H9 (cell line): Measurements from ENCODE around the gene CDHR2. TPM values are rescaled to one million over a fixed set of nuclear protein-coding genes. Genes with fewer than 3 reads are reported as not detected.

Experiments
- DNase-seq: peaks from one replicate; pipeline ENCODE4 v3.0.0-alpha.2; 2017
- H2AFZ ChIP-seq: one replicate; pipeline ENCODE4 v1.6.1; 2013; ENCODE audit warnings: mild to moderate bottlenecking, low read length, control low read depth, moderate library complexity
- H2AK5ac ChIP-seq: 2 replicates; pipeline ENCODE4 v1.6.1; 2013; ENCODE audit warnings: low read length, control low read depth, mixed read lengths; ENCODE audit not compliant: insufficient read length
- H2BK120ac ChIP-seq: one replicate; pipeline ENCODE4 v1.6.1; 2013; ENCODE audit warnings: low read depth, mild to moderate bottlenecking, low read length, control low read depth, inconsistent platforms; ENCODE audit not compliant: poor library complexity, severe bottlenecking
- H2BK12ac ChIP-seq: 2 replicates; pipeline ENCODE4 v1.6.1; 2013; ENCODE audit warnings: low read length, control low read depth, mixed read lengths, low read depth; ENCODE audit not compliant: insufficient read length
- H2BK15ac ChIP-seq: 2 replicates; pipeline ENCODE4 v1.6.1; 2013; ENCODE audit warnings: low read depth, low read length, control low read depth
- H2BK20ac ChIP-seq: one replicate; pipeline ENCODE4 v1.6.1; 2013; ENCODE audit warnings: low read depth, mild to moderate bottlenecking, low read length, control low read depth, inconsistent platforms; ENCODE audit not compliant: poor library complexity, severe bottlenecking
- H2BK5ac ChIP-seq: 2 replicates; pipeline ENCODE4 v1.6.1; 2013; ENCODE audit warnings: low read length, control low read depth, mixed read lengths; ENCODE audit not compliant: insufficient read length
- H3K14ac ChIP-seq: 2 replicates; pipeline ENCODE4 v1.6.1; 2013; ENCODE audit warnings: low read length, control low read depth; ENCODE audit not compliant: insufficient read depth
- H3K18ac ChIP-seq: 2 replicates; pipeline ENCODE4 v1.6.1; 2013; ENCODE audit warnings: low read depth, mild to moderate bottlenecking, mixed read lengths, low read length, control low read depth; ENCODE audit not compliant: insufficient read length
- H3K23ac ChIP-seq: 2 replicates; pipeline ENCODE4 v1.6.1; 2013; ENCODE audit warnings: low read length, control low read depth, mixed read lengths, low read depth; ENCODE audit not compliant: insufficient read length
- H3K23me2 ChIP-seq: 2 replicates; pipeline ENCODE4 v1.6.1; 2013; ENCODE audit warnings: low read depth, mild to moderate bottlenecking, mixed read lengths, low read length, control low read depth; ENCODE audit not compliant: insufficient read length, poor library complexity, severe bottlenecking
- H3K27ac ChIP-seq: 2 replicates; pipeline ENCODE4 v1.5.1; 2013; ENCODE audit warnings: low read length, control low read depth, mixed read lengths, low read depth; ENCODE audit not compliant: insufficient read length
- H3K27me3 ChIP-seq: 2 replicates; pipeline ENCODE4 v1.6.1; 2013; ENCODE audit warnings: low read length, control low read depth, inconsistent platforms; ENCODE audit not compliant: insufficient read depth
- H3K4ac ChIP-seq: 2 replicates; pipeline ENCODE4 v1.6.1; 2013; ENCODE audit warnings: low read depth, mild to moderate bottlenecking, control low read depth, inconsistent platforms, low read length, moderate library complexity
- H3K4me1 ChIP-seq: 2 replicates; pipeline ENCODE4 v1.6.1; 2013; ENCODE audit warnings: low read length, control low read depth, inconsistent platforms; ENCODE audit not compliant: insufficient read depth
- H3K4me2 ChIP-seq: 2 replicates; pipeline ENCODE4 v1.6.1; 2013; ENCODE audit warnings: low read length, control low read depth, mixed read lengths; ENCODE audit not compliant: insufficient read length, insufficient read depth
- H3K56ac ChIP-seq: 2 replicates; pipeline ENCODE4 v1.6.1; 2013; ENCODE audit warnings: low read depth, mild to moderate bottlenecking, mixed read lengths, low read length, control low read depth; ENCODE audit not compliant: insufficient read length
- H3K79me1 ChIP-seq: 2 replicates; pipeline ENCODE4 v1.6.1; 2013; ENCODE audit warnings: low read depth, mild to moderate bottlenecking, moderate library complexity, low read length, control low read depth, inconsistent platforms; ENCODE audit not compliant: insufficient read depth, poor library complexity, severe bottlenecking
- H3K79me2 ChIP-seq: 2 replicates; pipeline ENCODE4 v1.6.1; 2013; ENCODE audit warnings: low read length, control low read depth, inconsistent platforms; ENCODE audit not compliant: insufficient read depth
- H3K9ac ChIP-seq: 2 replicates; pipeline ENCODE4 v1.6.1; 2013; ENCODE audit warnings: low read length, control low read depth, mixed read lengths; ENCODE audit not compliant: insufficient read length; ENCODE audit errors: extremely low read depth
- H3K9me3 ChIP-seq: one replicate; pipeline ENCODE4 v1.6.1; 2013; ENCODE audit warnings: low read depth, low read length, inconsistent platforms; ENCODE audit not compliant: control insufficient read depth
- H3T11ph ChIP-seq: one replicate; pipeline ENCODE4 v1.6.1; 2013; ENCODE audit warnings: mild to moderate bottlenecking, low read length, control low read depth, inconsistent platforms
- H4K20me1 ChIP-seq: one replicate; pipeline ENCODE4 v1.6.1; 2013; ENCODE audit not compliant: control insufficient read depth, insufficient read length, insufficient read depth
- H4K5ac ChIP-seq: 2 replicates; pipeline ENCODE4 v1.6.1; 2013; ENCODE audit warnings: low read depth, mild to moderate bottlenecking, mixed read lengths, low read length, control low read depth; ENCODE audit not compliant: insufficient read length
- H4K8ac ChIP-seq: replicated peaks from 2 replicates; pipeline ENCODE4 v1.6.1; 2013; ENCODE audit warnings: low read length, control low read depth, mixed read lengths, low read depth; ENCODE audit not compliant: insufficient read length
- H4K91ac ChIP-seq: 2 replicates; pipeline ENCODE4 v1.6.1; 2013; ENCODE audit warnings: low read depth, mild to moderate bottlenecking, moderate library complexity, mixed read lengths, low read length, control low read depth; ENCODE audit not compliant: insufficient read length
- H3K27ac Mint-ChIP-seq, 3 experiments: 2 replicates in 2 of 3; 3 replicates in 1 of 3; pipeline ENCODE4 v1.8.0; 2020 to 2021; ENCODE audit warnings: mixed read lengths in 3 of 3, mild to moderate bottlenecking in 1 of 3, moderate library complexity in 1 of 3
- H3K27me3 Mint-ChIP-seq: 2 replicates; pipeline ENCODE4 v1.8.0; 2021; ENCODE audit warnings: low read depth, mild to moderate bottlenecking, moderate library complexity, mixed read lengths
- H3K36me3 Mint-ChIP-seq, 3 experiments: 2 replicates in 2 of 3; 3 replicates in 1 of 3; pipeline ENCODE4 v1.8.0; 2020 to 2021; ENCODE audit warnings: low read depth in 3 of 3, mixed read lengths in 3 of 3; ENCODE audit not compliant: insufficient read depth in 1 of 3
- H3K4me1 Mint-ChIP-seq, 2 experiments: 2 replicates each; pipeline ENCODE4 v1.8.0; 2020; ENCODE audit warnings: mixed read lengths in 2 of 2
- H3K4me3 Mint-ChIP-seq, 2 experiments: 2 replicates in 1 of 2; 3 replicates in 1 of 2; pipeline ENCODE4 v1.8.0; 2020 to 2021; ENCODE audit warnings: mild to moderate bottlenecking in 2 of 2, mixed read lengths in 2 of 2, moderate library complexity in 1 of 2
- H3K9me3 Mint-ChIP-seq, 2 experiments: 2 replicates in 1 of 2; 3 replicates in 1 of 2; pipeline ENCODE4 v1.8.0; 2020; ENCODE audit warnings: mild to moderate bottlenecking in 2 of 2, mixed read lengths in 2 of 2, moderate library complexity in 1 of 2
- CTCF ChIP-seq: fragments of 200-600 bp; sonication (generic); conservative IDR thresholded peaks from 3 replicates; pipeline ENCODE4 v1.8.0; 2021; ENCODE audit warnings: antibody characterized with exemption, mild to moderate bottlenecking
- WGBS: extraction: QIAGEN DNeasy Blood & Tissue Kit; methylation state at CpG from one replicate; pipeline ENCODE4 v1.1.7; 2013; ENCODE audit warnings: missing lambda C conversion rate, low lambda C conversion rate, mixed read lengths; ENCODE audit not compliant: insufficient read length; ENCODE audit errors: extremely low coverage; 5-methylcytosine and 5-hydroxymethylcytosine counted together
- total RNA-seq: library from RNA; stranded (reverse); gene quantifications from 2 replicates; pipeline ENCODE4 v1.2.1, GENCODE V29; 2021

The CDHR2 gene
- total RNA-seq, 1 experiment from 2014 or later, result 0.90 TPM

DNA sequence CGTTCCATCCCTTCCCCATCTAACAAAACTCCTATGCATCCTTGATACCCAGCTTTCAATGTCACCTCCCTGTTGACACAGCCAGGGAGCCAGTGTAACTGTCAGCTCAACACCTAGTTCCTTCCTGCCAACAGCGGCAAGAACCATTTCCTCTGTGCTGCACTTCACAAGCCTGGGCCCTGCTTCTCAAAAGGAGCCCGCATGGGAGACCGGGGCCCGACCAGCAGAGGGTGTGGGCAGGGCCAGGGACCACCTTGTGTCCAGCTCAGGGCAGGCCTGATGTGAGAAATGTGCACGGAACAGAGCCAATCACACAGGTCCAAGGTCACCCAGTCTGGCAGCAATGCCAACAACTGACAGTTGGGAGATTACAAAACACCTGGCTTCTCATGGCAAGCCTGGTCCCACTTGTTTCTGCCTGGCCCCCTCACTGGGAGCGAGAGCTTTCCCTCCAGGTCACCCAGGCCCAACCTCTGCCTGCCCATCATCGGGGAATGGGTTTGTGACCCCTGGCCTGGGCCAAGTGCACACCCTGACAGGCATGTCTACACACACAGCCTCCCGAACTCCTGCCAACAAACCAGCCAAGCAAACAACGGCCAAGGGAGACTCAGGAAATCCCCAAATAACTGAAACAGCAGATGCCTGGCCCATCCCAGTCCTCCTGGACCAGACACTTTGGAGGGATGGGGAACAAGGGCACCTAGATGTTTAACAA is 15.1 kb upstream of the CDHR2 start:
- DNase-seq, result no peak
- Histone ChIP-seq H3K27ac (no peak overlapping the region), H4K5ac (no peak overlapping the region), H2BK5ac (no peak overlapping the region), H2BK120ac (no peak overlapping the region), H3K4me1 (no peaks in the 10 kb centered on the region; the same call in 1 of the 2 replicates), H3K9me3 (no peaks in the 10 kb centered on the region), H4K8ac (no peak overlapping the region), H4K20me1 (peaks cover 2% of the 10 kb centered on the region), H3K79me1 (peaks cover 3% of the 10 kb centered on the region), H3K9ac (no peak overlapping the region), H2AFZ (no peak overlapping the region), H3K56ac (no peak overlapping the region), H3K14ac (no peak overlapping the region), H3K4ac (no peak overlapping the region), H3K18ac (no peak overlapping the region), H2AK5ac (no peak overlapping the region), H3K23me2 (peaks cover 11% of the 10 kb centered on the region), H3K79me2 (peaks cover 38% of the 10 kb centered on the region), H4K91ac (no peak overlapping the region), H3K4me2 (no peak overlapping the region), H2BK20ac (no peak overlapping the region), H2BK15ac (no peak overlapping the region), H3K27me3 (no peaks in the 10 kb centered on the region), H3K23ac (no peak overlapping the region), H3T11ph (no peak overlapping the region), H2BK12ac (no peak overlapping the region)
- Mint-ChIP-seq H3K36me3 (peaks cover 24 to 52% (median 51%) of the 10 kb centered on the region in 3 experiments), H3K27me3 (no peaks in the 10 kb centered on the region), H3K27ac (peak overlapping the region; percentile 24 to 88 (median 86); a peak in 4 of 7 replicates), H3K4me1 (peaks cover 35 to 38% of the 10 kb centered on the region in 2 experiments), H3K4me3 (peak overlapping the region; percentile 92 to 99), H3K9me3 (no peaks in the 10 kb centered on the region)
- no peak for TF ChIP-seq CTCF
- no CpG with 5 or more reads among the region's 10 CpGs for WGBS
